Measurements from ENCODE around the gene PRDM15. TPM values are rescaled to one million over a fixed set of nuclear protein-coding genes. Genes with fewer than 3 reads are reported as not detected.

Gene PRDM15
- total RNA-seq, 1 experiment from 2014 or later, result 9.9 TPM

- Histone ChIP-seq H3T11ph (ENCODE audit: low read length) (no peak overlapping the region), H2AFZ (ENCODE audit: low read length) (no peak overlapping the region), H3K4ac (ENCODE audit: low read depth, low read length) (no peak overlapping the region), H3K27ac (ENCODE audit: insufficient read length, low read depth, low read length) (no peak overlapping the region), H2BK12ac (ENCODE audit: insufficient read length, low read depth, low read length) (no peak overlapping the region), H3K79me2 (ENCODE audit: insufficient read depth, low read length) (no peaks in the 10 kb centered on the region), H3K14ac (ENCODE audit: insufficient read depth, low read length) (no peak overlapping the region), H3K9me3 (ENCODE audit: control insufficient read depth, low read depth, low read length) (no peaks in the 10 kb centered on the region), H2AK5ac (ENCODE audit: insufficient read length, low read length) (no peak overlapping the region), H3K4me2 (ENCODE audit: insufficient read depth, insufficient read length, low read length) (no peak overlapping the region), H3K18ac (ENCODE audit: insufficient read length, low read depth, low read length) (no peak overlapping the region), H2BK15ac (ENCODE audit: low read depth, low read length) (no peak overlapping the region), H3K79me1 (ENCODE audit: insufficient read depth, low read depth, low read length, poor library complexity, severe bottlenecking) (no peaks in the 10 kb centered on the region), H3K23me2 (ENCODE audit: insufficient read length, low read depth, low read length, poor library complexity, severe bottlenecking) (no peaks in the 10 kb centered on the region), H3K56ac (ENCODE audit: insufficient read length, low read depth, low read length) (no peak overlapping the region), H4K91ac (ENCODE audit: insufficient read length, low read depth, low read length) (no peak overlapping the region), H2BK120ac (ENCODE audit: low read depth, low read length, poor library complexity, severe bottlenecking) (no peak overlapping the region), H2BK20ac (ENCODE audit: low read depth, low read length, poor library complexity, severe bottlenecking) (no peak overlapping the region), H4K8ac (replicated peaks; ENCODE audit: insufficient read length, low read depth, low read length) (no peak overlapping the region), H4K20me1 (ENCODE audit: control insufficient read depth, insufficient read depth, insufficient read length) (no peaks in the 10 kb centered on the region), H4K5ac (ENCODE audit: insufficient read length, low read depth, low read length) (no peak overlapping the region), H3K4me1 (ENCODE audit: insufficient read depth, low read length) (no peaks in the 10 kb centered on the region), H3K27me3 (ENCODE audit: insufficient read depth, low read length) (no peaks in the 10 kb centered on the region), H3K9ac (ENCODE audit: extremely low read depth, insufficient read length, low read length) (no peak overlapping the region), H3K23ac (ENCODE audit: insufficient read length, low read depth, low read length) (no peak overlapping the region), H2BK5ac (ENCODE audit: insufficient read length, low read length) (no peak overlapping the region)
- H3K9me3 Mint-ChIP-seq, result peaks cover 7% of the 10 kb centered on the region in 2 experiments; a peak in 4 of 5 replicates
- H3K4me3 Mint-ChIP-seq, result no peak overlapping the region
- no peak for TF ChIP-seq CTCF (conservative IDR thresholded peaks at IDR 0.05)
- peaks cover 13 to 60% (median 39%) of the 10 kb centered on the region in 3 experiments for H3K36me3 Mint-ChIP-seq (ENCODE audit: insufficient read depth in 1 of 3, low read depth in 3 of 3)
- H3K4me1 Mint-ChIP-seq, result no peaks in the 10 kb centered on the region
- H3K27ac Mint-ChIP-seq, result peak overlapping the region in 1 of 3 experiments; percentile 34; a peak in 1 of 7 replicates
- DNase-seq, result no peak
- WGBS (ENCODE audit: extremely low coverage, insufficient read length, low lambda C conversion rate), result no CpG with 5 or more reads among the region's 10 CpGs
- no peaks in the 10 kb centered on the region for H3K27me3 Mint-ChIP-seq (ENCODE audit: low read depth)
These were observed 74.1 kb downstream of the PRDM15 start for GRCh38 chr21:41805038-41805437.

Data from H9 (cell line).